ENCODE measurements around the gene RPUSD3.

Gene RPUSD3

GRCh38 chr3:9808345-9809037 is 35.3 kb downstream of the RPUSD3 start:
- DNase-seq (ENCODE audit: insufficient read length, low spot score) = peak; percentile 60
- peak; percentile 18 for FAIRE-seq

GRCh38 chr3:9807981-9808344 is 35.8 kb downstream of the RPUSD3 start:
- DNase-seq (ENCODE audit: insufficient read length, low spot score) (no peak), FAIRE-seq (no peak)

- no peak for DNase-seq (ENCODE audit: insufficient read length, low spot score)
- FAIRE-seq = no peak
Measured at GRCh38 chr3:9806688-9807589, 36.9 kb downstream of the RPUSD3 start.

GRCh38 chr3:9806137-9806536 is 37.7 kb downstream of the RPUSD3 start:
- FAIRE-seq = no peak
- no peak for DNase-seq (ENCODE audit: insufficient read length, low spot score)

- DNase-seq (ENCODE audit: insufficient read length, low spot score) (no peak), FAIRE-seq (no peak)
Measured at GRCh38 chr3:9804996-9805395, 38.8 kb downstream of the RPUSD3 start.

GRCh38 chr3:9803494-9803893 is 40.3 kb downstream of the RPUSD3 start:
- FAIRE-seq (no peak), DNase-seq (ENCODE audit: insufficient read length, low spot score) (no peak)

- DNase-seq (ENCODE audit: insufficient read length, low spot score) (no peak), FAIRE-seq (no peak)
Measured at GRCh38 chr3:9800529-9800928, 43.3 kb downstream of the RPUSD3 start.

GRCh38 chr3:9797196-9797945 is 46.4 kb downstream of the RPUSD3 start:
- DNase-seq (ENCODE audit: insufficient read length, low spot score) (no peak), FAIRE-seq (no peak)

GRCh38 chr3:9795207-9795606 is 48.6 kb downstream of the RPUSD3 start:
- peak; percentile 56 for FAIRE-seq
- DNase-seq (ENCODE audit: insufficient read length, low spot score) = no peak

GRCh38 chr3:9794400-9794799 is 49.4 kb downstream of the RPUSD3 start:
- FAIRE-seq (no peak), DNase-seq (ENCODE audit: insufficient read length, low spot score) (no peak)

- DNase-seq (ENCODE audit: insufficient read length, low spot score) = no peak
Measured at GRCh38 chr3:9793161-9793781, 50.5 kb downstream of the RPUSD3 start.

GRCh38 chr3:9792405-9793160 is 51.2 kb downstream of the RPUSD3 start, which contains the start of the genes ARPC4 and TADA3:
ARPC4 (plus strand) TSS chr3:9793082; CDS start chr3:9793122, 40 bp downstream.
TADA3 (minus strand) TSS chr3:9792473; CDS start chr3:9791466, 1,007 bp downstream.
- DNase-seq (ENCODE audit: insufficient read length, low spot score) (peak; percentile 83), FAIRE-seq (peak; percentile 82)

More at GRCh38 chr3:9793161-9793781, 50.5 kb downstream of the RPUSD3 start:
- peak; percentile 4 for FAIRE-seq

GRCh38 chr3:9791790-9792404 is 51.9 kb downstream of the RPUSD3 start:
- FAIRE-seq (peak; percentile 14), DNase-seq (ENCODE audit: insufficient read length, low spot score) (no peak)

GRCh38 chr3:9791127-9791526 is 52.7 kb downstream of the RPUSD3 start:
- DNase-seq (ENCODE audit: insufficient read length, low spot score) (no peak), FAIRE-seq (no peak)

Measured in GM19239 (cell line).